GM19025 (cell line): Measurements from ENCODE around the gene LYVE1.

Experiments
- ATAC-seq: cut with Tn5 transposase; IDR thresholded peaks from one replicate; pipeline ENCODE4 v1.9.1; 2021; ENCODE audit warnings: mild to moderate bottlenecking, low read depth, moderate library complexity; ENCODE audit not compliant: unreplicated experiment

Gene LYVE1

GRCh38 chr11:10561947-10562346 lies 6.5 kb downstream of the LYVE1 start:
- no peak for ATAC-seq

GRCh38 chr11:10561043-10561818 lies 7.2 kb downstream of the LYVE1 start:
- ATAC-seq: no peak

- no peak for ATAC-seq
These were observed 10.2 kb downstream of the LYVE1 start for GRCh38 chr11:10558288-10558687.

GRCh38 chr11:10556590-10556989 lies 11.9 kb downstream of the LYVE1 start:
- ATAC-seq: no peak

GRCh38 chr11:10551845-10552352 lies 16.6 kb downstream of the LYVE1 start:
- no peak for ATAC-seq

GRCh38 chr11:10551290-10551592 lies 17.2 kb downstream of the LYVE1 start:
- ATAC-seq: no peak

GRCh38 chr11:10550503-10551289 lies 17.8 kb downstream of the LYVE1 start:
- ATAC-seq: no peak

GRCh38 chr11:10544491-10545465 lies 23.7 kb downstream of the LYVE1 start:
- ATAC-seq: no peak

- no peak for ATAC-seq
These were observed 24.7 kb downstream of the LYVE1 start for GRCh38 chr11:10543782-10544181.

- no peak for ATAC-seq
These were observed 25.7 kb downstream of the LYVE1 start for GRCh38 chr11:10542776-10543175.

GRCh38 chr11:10541561-10541930 lies 26.9 kb downstream of the LYVE1 start:
- no peak for ATAC-seq

GRCh38 chr11:10540915-10541560 lies 27.4 kb downstream of the LYVE1 start, which contains the start of gene RNF141:
Gene RNF141 (minus strand): TSS chr11:10541187. CDS start chr11:10534158, 7,029 bp downstream.
- peak; percentile 99 for ATAC-seq

- peak; percentile 6 for ATAC-seq
These were observed 27.9 kb downstream of the LYVE1 start for GRCh38 chr11:10540546-10540914.

GRCh38 chr11:10539339-10539738 lies 29.1 kb downstream of the LYVE1 start:
- no peak for ATAC-seq

GRCh38 chr11:10538924-10539323 lies 29.5 kb downstream of the LYVE1 start:
- no peak for ATAC-seq

- no peak for ATAC-seq
These were observed 30.9 kb downstream of the LYVE1 start for GRCh38 chr11:10537600-10537999.

GRCh38 chr11:10534316-10534715 lies 34.1 kb downstream of the LYVE1 start:
- ATAC-seq: no peak

GRCh38 chr11:10533323-10533722 lies 35.1 kb downstream of the LYVE1 start:
- no peak for ATAC-seq

- no peak for ATAC-seq
These were observed 35.9 kb downstream of the LYVE1 start for GRCh38 chr11:10532526-10532925.

GRCh38 chr11:10529279-10529678 lies 39.2 kb downstream of the LYVE1 start:
- ATAC-seq: no peak
